B cell (primary cell): ENCODE measurements around the gene ATP9A. TPM values are rescaled to one million over a fixed set of nuclear protein-coding genes. Genes with fewer than 3 reads are reported as not detected.

Source experiments
- ATAC-seq: fragments of 200-7000 bp; cut with Tn5 transposase; one replicate; pipeline ENCODE4 v1.10.0; 2021; ENCODE audit warnings: low read depth, mild to moderate bottlenecking, moderate number of reproducible peaks, moderate library complexity
- CTCF ChIA-PET: fragments of 350-600 bp; sonication (Branson Sonifier 250); formaldehyde crosslinking; loops from one replicate; lab custom pipeline; 2021; ENCODE audit warnings: antibody characterized with exemption, inconsistent platforms; lab: Charles Lee
- POLR2A ChIA-PET: fragments of 350-600 bp; sonication (Branson Sonifier 250); formaldehyde crosslinking; loops from one replicate; lab custom pipeline; 2021; ENCODE audit warnings: antibody characterized with exemption; lab: Charles Lee
- DNase-seq: peaks from one replicate; pipeline ENCODE4 v3.0.0; 2013
- H2AFZ ChIP-seq: 2 replicates; pipeline ENCODE4 v1.6.1; 2012; ENCODE audit warnings: mild to moderate bottlenecking, low read depth, low read length; ENCODE audit not compliant: insufficient read depth, poor library complexity, severe bottlenecking
- H3K27ac ChIP-seq, 2 donors: 1 replicate in 1 of 2; 2 replicates in 1 of 2; pipeline ENCODE4 v1.5.1; 2012 to 2013; ENCODE audit warnings: low read length in 2 of 2, mild to moderate bottlenecking in 2 of 2, moderate library complexity in 1 of 2
- H3K27me3 ChIP-seq, 4 experiments: fragments of 200-600 bp in 1 of 4; sonication (generic) in 1 of 4; replicated peaks in 1 of 4; 1 replicate in 2 of 4; 2 replicates in 2 of 4; pipeline versions ENCODE4 v1.6.1 to v1.7.0; 2013 to 2016; ENCODE audit warnings: low read length in 3 of 4, mild to moderate bottlenecking in 2 of 4, mixed read lengths in 1 of 4, moderate library complexity in 1 of 4; ENCODE audit not compliant: insufficient read depth in 4 of 4, control insufficient read depth in 3 of 4; ENCODE audit errors: control extremely low read depth in 1 of 4
- H3K36me3 ChIP-seq, 2 experiments: replicated peaks in 1 of 2; 1 replicate in 1 of 2; 2 replicates in 1 of 2; pipeline versions ENCODE4 v1.6.1 to v1.7.1; 2013; ENCODE audit warnings: low read length in 1 of 2; ENCODE audit not compliant: insufficient read depth in 2 of 2, control insufficient read depth in 1 of 2; ENCODE audit errors: control extremely low read depth in 1 of 2, extremely low read depth in 1 of 2
- H3K4me1 ChIP-seq, 2 donors: fragments of 200-600 bp in 1 of 2; sonication (generic) in 1 of 2; 1 replicate in 1 of 2; 2 replicates in 1 of 2; pipeline versions ENCODE4 v1.5.1 to v1.6.1; 2013 to 2017; ENCODE audit warnings: low read length in 2 of 2; ENCODE audit not compliant: control insufficient read depth in 2 of 2, insufficient read depth in 2 of 2
- H3K4me2 ChIP-seq: replicated peaks from 2 replicates; pipeline ENCODE3; 2012; ENCODE audit warnings: mild to moderate bottlenecking, low read depth, low read length; ENCODE audit not compliant: poor library complexity, severe bottlenecking
- H3K4me3 ChIP-seq, 5 experiments: fragments of 200-600 bp in 1 of 5; sonication (generic) in 1 of 5; 1 replicate in 3 of 5; 2 replicates in 2 of 5; pipeline versions ENCODE4 v1.5.1 to v1.7.0; 2011 to 2016; ENCODE audit warnings: low read length in 4 of 5, mild to moderate bottlenecking in 4 of 5, low read depth in 2 of 5, control low read depth in 1 of 5, moderate library complexity in 1 of 5; ENCODE audit not compliant: insufficient read depth in 1 of 5; ENCODE audit errors: control extremely low read depth in 1 of 5, extremely low read depth in 1 of 5
- H3K79me2 ChIP-seq: fragments of 200-600 bp; sonication (generic); one replicate; pipeline ENCODE4 v1.6.0; 2016; ENCODE audit warnings: low read length; ENCODE audit not compliant: control insufficient read depth, insufficient read depth
- H3K9ac ChIP-seq: fragments of 200-600 bp; sonication (generic); 2 replicates; pipeline ENCODE4 v1.6.1; 2017; ENCODE audit warnings: mild to moderate bottlenecking, low read length, moderate library complexity
- H3K9me3 ChIP-seq, 3 donors: one replicate each; pipeline versions ENCODE4 v1.6.1 to v1.7.1; 2013; ENCODE audit warnings: low read length in 2 of 3; ENCODE audit not compliant: control insufficient read depth in 2 of 3, insufficient read depth in 1 of 3; ENCODE audit errors: control extremely low read depth in 1 of 3
- H4K20me1 ChIP-seq: 2 replicates; pipeline ENCODE4 v1.6.0; 2012; ENCODE audit warnings: mild to moderate bottlenecking, low read length; ENCODE audit not compliant: insufficient read depth, control insufficient read depth, poor library complexity, severe bottlenecking
- H3K27ac Mint-ChIP-seq: one replicate; pipeline ENCODE4 v1.8.0; 2021; ENCODE audit warnings: mixed read lengths
- H3K27me3 Mint-ChIP-seq: one replicate; pipeline ENCODE4 v1.8.0; 2021; ENCODE audit warnings: mixed read lengths
- H3K4me1 Mint-ChIP-seq: one replicate; pipeline ENCODE4 v1.8.0; 2021; ENCODE audit warnings: mixed read lengths
- H3K4me3 Mint-ChIP-seq: one replicate; pipeline ENCODE4 v1.8.0; 2021; ENCODE audit warnings: mixed read lengths
- H3K9me3 Mint-ChIP-seq: one replicate; pipeline ENCODE4 v1.8.0; 2022; ENCODE audit warnings: mixed read lengths; ENCODE audit not compliant: insufficient read depth
- CTCF ChIP-seq: fragments of 200-600 bp; IDR thresholded peaks from one replicate; pipeline ENCODE4 v1.8.0; 2022; ENCODE audit warnings: antibody characterized with exemption, mild to moderate bottlenecking
- EZH2 ChIP-seq: IDR thresholded peaks from 2 replicates; pipeline ENCODE4 v1.6.1; 2012; ENCODE audit warnings: borderline replicate concordance, low read depth, mild to moderate bottlenecking, moderate library complexity, low read length; ENCODE audit not compliant: insufficient read depth, poor library complexity, severe bottlenecking
- WGBS: methylation state at CpG from one replicate; pipeline ENCODE4 v1.1.5; 2013; ENCODE audit warnings: missing lambda C conversion rate; ENCODE audit not compliant: insufficient coverage; 5-methylcytosine and 5-hydroxymethylcytosine counted together
- intact Hi-C: fragments of 100-400 bp; cut with micrococcal nuclease; formaldehyde crosslinking; loops from one replicate; pipeline ENCODE4 v1.10.0; 2022
- polyA plus RNA-seq: library from polyadenylated mRNA; depleted of rRNA; stranded (reverse); fragments of >200 nt; gene quantifications from 2 replicates; pipeline ENCODE4 v1.2.3, GENCODE V29; 2012
- total RNA-seq, 2 donors: library from RNA; stranded (reverse); fragments of 120-200 nt in 1 of 2; gene quantifications; 1 replicate in 1 of 2; 2 replicates in 1 of 2; pipeline versions ENCODE4 v1.2.3 to v1.2.4, GENCODE V29; 2013 to 2022

Gene ATP9A
- total and polyA plus RNA-seq, 2 donors (not counting 1 experiment from before 2014, with no cell fraction given), result 0.13 to 0.22 TPM

- intact Hi-C loops, result no loop called here
- Histone ChIP-seq H3K4me3 (no peak overlapping the region), H3K9me3 (no peaks in the 10 kb centered on the region), H3K79me2 (no peaks in the 10 kb centered on the region), H2AFZ (no peak overlapping the region), H3K9ac (no peak overlapping the region), H3K36me3 (no peaks in the 10 kb centered on the region), H3K4me2 (no peak overlapping the region), H3K4me1 (no peaks in the 10 kb centered on the region), H4K20me1 (no peaks in the 10 kb centered on the region), H3K27me3 (no peaks in the 10 kb centered on the region), H3K27ac (no peak overlapping the region)
- Mint-ChIP-seq H3K27ac (no peak overlapping the region), H3K4me1 (no peaks in the 10 kb centered on the region), H3K9me3 (no peaks in the 10 kb centered on the region), H3K4me3 (no peak overlapping the region), H3K27me3 (peaks cover 16% of the 10 kb centered on the region)
- ATAC-seq, result no peak
- POLR2A ChIA-PET, result no interaction called here
- WGBS, result 87% methylated on average over 22 of the region's 24 CpGs
- no peak for DNase-seq
- TF ChIP-seq EZH2, result no peak
- no peak for TF ChIP-seq CTCF
- CTCF ChIA-PET, result no interaction called here
Measured at GRCh38 chr20:51712501-51713212, 55.5 kb downstream of the ATP9A start.

- Histone ChIP-seq H3K79me2 (no peaks in the 10 kb centered on the region), H2AFZ (no peak overlapping the region), H3K27me3 (no peaks in the 10 kb centered on the region), H4K20me1 (no peaks in the 10 kb centered on the region), H3K4me2 (no peak overlapping the region), H3K4me1 (no peaks in the 10 kb centered on the region), H3K36me3 (no peaks in the 10 kb centered on the region), H3K4me3 (no peak overlapping the region), H3K9ac (no peak overlapping the region), H3K9me3 (no peaks in the 10 kb centered on the region), H3K27ac (no peak overlapping the region)
- Mint-ChIP-seq H3K27ac (no peak overlapping the region), H3K4me1 (no peaks in the 10 kb centered on the region), H3K27me3 (peaks cover 20% of the 10 kb centered on the region), H3K4me3 (no peak overlapping the region), H3K9me3 (no peaks in the 10 kb centered on the region)
- intact Hi-C loops, result no loop called here
- POLR2A ChIA-PET, result no interaction called here
- DNase-seq, result no peak
- no peak for ATAC-seq
- no peak for TF ChIP-seq EZH2
- TF ChIP-seq CTCF, result no peak
- WGBS, result 100% methylated on average over 1 of the region's 2 CpGs
- CTCF ChIA-PET, result no interaction called here
Measured at GRCh38 chr20:51711426-51711825, 56.8 kb downstream of the ATP9A start.
